HEK293 (cell line): Measurements from ENCODE around the gene S100PBP.

Experiments used
- CTCF ChIA-PET: fragments of 350-600 bp; formaldehyde crosslinking; extraction: SDS; loops from one replicate; lab custom pipeline; 2021; ENCODE audit warnings: antibody characterized with exemption; lab: Yijun Ruan, JAX
- POLR2A ChIA-PET: fragments of 300-600 bp; formaldehyde crosslinking; extraction: SDS; loops from one replicate; lab custom pipeline; 2020; ENCODE audit warnings: antibody characterized with exemption, inconsistent platforms; lab: Yijun Ruan, JAX
- H3K27ac ChIP-seq: fragments of 200-500 bp; sonication (Bioruptor generic); 2 replicates; pipeline ENCODE4 v1.5.1; 2014; ENCODE audit warnings: low read depth, low read length, control low read depth, inconsistent platforms; ENCODE audit errors: extremely low read depth
- H3K36me3 ChIP-seq, 2 experiments: fragments of 200-500 bp in 1 of 2; sonication (Bioruptor generic) in 1 of 2; 1 replicate in 1 of 2; 2 replicates in 1 of 2; pipeline ENCODE4 v1.5.1; 2014 to 2017; ENCODE audit warnings: inconsistent platforms in 2 of 2, low read length in 2 of 2; ENCODE audit not compliant: control insufficient read depth in 2 of 2, insufficient read depth in 1 of 2
- H3K4me1 ChIP-seq: fragments of 200-500 bp; sonication (Bioruptor generic); 2 replicates; pipeline ENCODE4 v1.5.1; 2014; ENCODE audit warnings: mild to moderate bottlenecking, low read length, inconsistent platforms; ENCODE audit not compliant: control insufficient read depth, insufficient read depth
- H3K4me3 ChIP-seq: 2 replicates; pipeline ENCODE4 v1.5.1; 2011; ENCODE audit warnings: low read depth, mild to moderate bottlenecking, control low read depth, low read length, moderate library complexity
- H3K9me3 ChIP-seq: fragments of 200-500 bp; sonication (Bioruptor generic); 2 replicates; pipeline ENCODE4 v1.5.1; 2014; ENCODE audit warnings: low read depth, low read length, inconsistent platforms; ENCODE audit not compliant: control insufficient read depth, insufficient read depth
- GFI1B ChIP-seq: fragments of 450-650 bp; formaldehyde crosslinking; IDR thresholded peaks from 2 replicates; pipeline ENCODE4 v1.5.1; 2016; ENCODE audit warnings: missing biosample characterization, missing genetic modification characterization
- HOXD13 ChIP-seq: sonication (generic); formaldehyde crosslinking; IDR thresholded peaks from 2 replicates; pipeline ENCODE4 v1.8.0; 2022; ENCODE audit warnings: missing genetic modification reagents, borderline replicate concordance
- KLF7 ChIP-seq: fragments of 450-650 bp; formaldehyde crosslinking; IDR thresholded peaks from 2 replicates; pipeline ENCODE4 v1.5.1; 2016; ENCODE audit warnings: missing biosample characterization, missing genetic modification characterization, borderline replicate concordance
- SCRT2 ChIP-seq: fragments of 450-650 bp; formaldehyde crosslinking; IDR thresholded peaks from 2 replicates; pipeline ENCODE4 v1.5.1; 2016; ENCODE audit warnings: missing biosample characterization, missing genetic modification characterization
- ZFP3 ChIP-seq: fragments of 450-650 bp; formaldehyde crosslinking; IDR thresholded peaks from 2 replicates; pipeline ENCODE4 v1.5.1; 2016; ENCODE audit warnings: low read depth, missing biosample characterization, missing genetic modification characterization
- ZFP69B ChIP-seq: fragments of 450-650 bp; formaldehyde crosslinking; IDR thresholded peaks from 2 replicates; pipeline ENCODE4 v1.5.1; 2016; ENCODE audit warnings: missing biosample characterization, missing genetic modification characterization
- ZIC2 ChIP-seq: fragments of 450-650 bp; formaldehyde crosslinking; IDR thresholded peaks from 2 replicates; pipeline ENCODE4 v1.5.1; 2016; ENCODE audit warnings: missing biosample characterization, missing genetic modification characterization
- ZNF155 ChIP-seq: fragments of 450-650 bp; formaldehyde crosslinking; IDR thresholded peaks from 2 replicates; pipeline ENCODE4 v1.5.1; 2016; ENCODE audit warnings: missing biosample characterization, missing genetic modification characterization
- ZNF335 ChIP-seq: fragments of 450-650 bp; formaldehyde crosslinking; conservative IDR thresholded peaks from 2 replicates; pipeline ENCODE4 v1.5.1; 2016; ENCODE audit warnings: missing biosample characterization, missing genetic modification characterization
- ZNF394 ChIP-seq: fragments of 450-650 bp; formaldehyde crosslinking; IDR thresholded peaks from 2 replicates; pipeline ENCODE4 v1.5.1; 2016; ENCODE audit warnings: missing biosample characterization, missing genetic modification characterization, mild to moderate bottlenecking, moderate library complexity, borderline replicate concordance
- ZNF791 ChIP-seq: fragments of 450-650 bp; formaldehyde crosslinking; IDR thresholded peaks from 2 replicates; pipeline ENCODE4 v1.5.1; 2016; ENCODE audit warnings: missing biosample characterization, missing genetic modification characterization
- ZNF837 ChIP-seq: fragments of 450-650 bp; formaldehyde crosslinking; IDR thresholded peaks from 2 replicates; pipeline ENCODE4 v1.5.1; 2016; ENCODE audit warnings: missing biosample characterization, missing genetic modification characterization
- TF ChIP-seq, protein P1 (sequence below): fragments of 450-650 bp; formaldehyde crosslinking; IDR thresholded peaks from 2 replicates; pipeline ENCODE4 v1.5.1; 2016; ENCODE audit warnings: missing biosample characterization, missing genetic modification characterization
- TF ChIP-seq, protein P2 (sequence below): fragments of 450-650 bp; formaldehyde crosslinking; IDR thresholded peaks from 2 replicates; pipeline ENCODE4 v1.5.0; 2017; ENCODE audit warnings: missing biosample characterization, missing genetic modification characterization, borderline replicate concordance

The S100PBP gene

DNA sequence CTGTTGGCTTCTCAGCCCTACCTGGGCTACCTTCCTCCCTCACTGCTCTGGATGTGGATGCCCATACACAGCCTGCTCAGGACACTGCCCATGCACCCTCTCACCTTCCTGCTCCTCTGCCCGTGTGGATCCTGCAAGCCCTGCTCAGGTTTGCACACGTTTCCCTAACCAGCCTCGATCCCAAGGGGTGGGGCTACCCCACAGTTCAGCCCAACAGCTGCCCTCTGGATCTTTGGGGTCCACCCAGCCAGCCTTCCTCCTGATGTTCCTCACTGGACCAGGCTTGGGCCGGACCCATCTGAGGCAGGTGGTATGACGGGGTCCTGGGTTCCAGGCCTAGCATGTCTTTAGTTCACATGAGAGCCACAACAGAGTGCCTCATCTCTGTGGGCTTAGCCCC is 79.0 kb downstream of the S100PBP start:
- no peaks in the 10 kb centered on the region for H3K9me3 ChIP-seq
- TF ChIP-seq KLF7 (tag by site-specific recombination), result no peak
- TF ChIP-seq, all 188 proteins: peak for 0
- no peaks in the 10 kb centered on the region for H3K4me1 ChIP-seq
- H3K27ac ChIP-seq, result no peak overlapping the region
- H3K36me3 ChIP-seq, result no peaks in the 10 kb centered on the region
- ChIA-PET POLR2A (interaction anchor here (0.5 to 1.5 kb wide), 2 partner anchors 10 to 161 kb away, joined by 3 read pairs; partner anchors contain the start of gene HPCA), CTCF (interaction anchor here (1.2 kb wide), 2 partner anchors 10 to 50 kb away, joined by 3 read pairs; partner anchors contain the start of gene HPCA)
- H3K4me3 ChIP-seq, result no peak overlapping the region

DNA sequence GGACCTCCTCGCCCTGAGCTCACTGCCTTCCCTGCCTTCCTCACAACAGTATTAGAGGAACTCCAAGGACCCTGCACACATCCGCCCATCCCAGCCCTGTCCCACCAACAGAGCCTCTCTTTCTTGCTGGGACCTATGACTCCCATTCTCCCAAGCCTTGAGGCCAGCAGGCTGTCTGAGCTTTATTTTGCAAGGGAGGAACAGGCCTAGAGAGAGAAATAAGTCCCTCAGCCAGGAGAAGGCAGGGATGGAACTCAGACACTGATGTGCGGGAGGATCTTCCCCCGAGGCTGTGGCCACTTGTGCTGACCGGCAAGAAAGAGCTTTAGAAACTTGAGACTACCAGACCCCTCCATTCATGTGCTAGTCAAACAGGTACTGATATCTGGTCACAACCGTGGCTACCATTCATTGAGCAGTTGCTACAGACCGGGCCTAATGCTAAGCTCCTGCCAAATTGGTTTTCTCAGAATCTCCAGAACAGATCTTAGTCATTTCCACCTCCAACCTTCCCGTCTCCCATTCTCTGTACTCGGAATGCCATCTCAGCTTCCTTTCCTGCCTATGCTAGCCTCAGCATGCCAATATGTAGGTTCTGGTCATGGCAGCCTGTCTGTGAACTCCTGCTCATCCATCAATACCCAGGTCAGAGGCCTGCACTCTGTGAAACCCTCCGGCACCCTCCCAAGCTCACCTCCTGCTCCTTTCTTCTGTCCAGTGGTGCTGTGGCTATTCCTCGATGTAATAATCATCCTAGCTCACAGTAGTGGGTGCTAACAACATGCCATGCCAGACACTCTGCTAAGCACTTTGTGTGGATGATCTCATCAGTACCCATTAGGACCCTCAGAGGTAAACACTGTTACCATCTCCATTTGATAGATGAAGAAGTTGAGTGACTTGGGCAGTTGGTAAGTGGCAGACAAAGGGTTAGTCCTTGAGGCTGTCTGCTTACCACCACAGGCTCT is 79.9 kb downstream of the S100PBP start:
- Histone ChIP-seq H3K36me3 (no peaks in the 10 kb centered on the region), H3K27ac (no peak overlapping the region), H3K9me3 (no peaks in the 10 kb centered on the region), H3K4me3 (no peak overlapping the region), H3K4me1 (no peaks in the 10 kb centered on the region)
- ChIA-PET CTCF (interaction anchor here (0.6 to 2.3 kb wide), 5 partner anchors 7 to 49 kb away, joined by 3 to 6 read pairs (median 3); partner anchors contain the start of gene HPCA), POLR2A (interaction anchor here (1.5 kb wide), 1 partner anchor 11 kb away, joined by 3 read pairs; the partner anchor contains the start of gene HPCA)
- 0 out of 2 replicates have a peak, but pooled peaks have one; percentile 39 for TF ChIP-seq ZNF335 (tag by site-specific recombination)
- no peak for TF ChIP-seq ZNF837 (tag by site-specific recombination)
- peak; percentile 84; the same call in 1 of the 2 replicates for TF ChIP-seq ZFP3 (tag by site-specific recombination)
- TF ChIP-seq ZFP69B (tag by site-specific recombination), result no peak
- TF ChIP-seq ZNF394 (tag by site-specific recombination), result no peak
- no peak for TF ChIP-seq GFI1B (tag by site-specific recombination)
- no peak for TF ChIP-seq HOXD13 (CRISPR knock-in tag)
- TF ChIP-seq, protein P1, sequence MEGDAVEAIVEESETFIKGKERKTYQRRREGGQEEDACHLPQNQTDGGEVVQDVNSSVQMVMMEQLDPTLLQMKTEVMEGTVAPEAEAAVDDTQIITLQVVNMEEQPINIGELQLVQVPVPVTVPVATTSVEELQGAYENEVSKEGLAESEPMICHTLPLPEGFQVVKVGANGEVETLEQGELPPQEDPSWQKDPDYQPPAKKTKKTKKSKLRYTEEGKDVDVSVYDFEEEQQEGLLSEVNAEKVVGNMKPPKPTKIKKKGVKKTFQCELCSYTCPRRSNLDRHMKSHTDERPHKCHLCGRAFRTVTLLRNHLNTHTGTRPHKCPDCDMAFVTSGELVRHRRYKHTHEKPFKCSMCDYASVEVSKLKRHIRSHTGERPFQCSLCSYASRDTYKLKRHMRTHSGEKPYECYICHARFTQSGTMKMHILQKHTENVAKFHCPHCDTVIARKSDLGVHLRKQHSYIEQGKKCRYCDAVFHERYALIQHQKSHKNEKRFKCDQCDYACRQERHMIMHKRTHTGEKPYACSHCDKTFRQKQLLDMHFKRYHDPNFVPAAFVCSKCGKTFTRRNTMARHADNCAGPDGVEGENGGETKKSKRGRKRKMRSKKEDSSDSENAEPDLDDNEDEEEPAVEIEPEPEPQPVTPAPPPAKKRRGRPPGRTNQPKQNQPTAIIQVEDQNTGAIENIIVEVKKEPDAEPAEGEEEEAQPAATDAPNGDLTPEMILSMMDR (tag by site-specific recombination), result no peak
- TF ChIP-seq ZNF791 (tag by site-specific recombination), result no peak
- peak; percentile 68 for TF ChIP-seq ZIC2 (tag by site-specific recombination)
- TF ChIP-seq, protein P2, sequence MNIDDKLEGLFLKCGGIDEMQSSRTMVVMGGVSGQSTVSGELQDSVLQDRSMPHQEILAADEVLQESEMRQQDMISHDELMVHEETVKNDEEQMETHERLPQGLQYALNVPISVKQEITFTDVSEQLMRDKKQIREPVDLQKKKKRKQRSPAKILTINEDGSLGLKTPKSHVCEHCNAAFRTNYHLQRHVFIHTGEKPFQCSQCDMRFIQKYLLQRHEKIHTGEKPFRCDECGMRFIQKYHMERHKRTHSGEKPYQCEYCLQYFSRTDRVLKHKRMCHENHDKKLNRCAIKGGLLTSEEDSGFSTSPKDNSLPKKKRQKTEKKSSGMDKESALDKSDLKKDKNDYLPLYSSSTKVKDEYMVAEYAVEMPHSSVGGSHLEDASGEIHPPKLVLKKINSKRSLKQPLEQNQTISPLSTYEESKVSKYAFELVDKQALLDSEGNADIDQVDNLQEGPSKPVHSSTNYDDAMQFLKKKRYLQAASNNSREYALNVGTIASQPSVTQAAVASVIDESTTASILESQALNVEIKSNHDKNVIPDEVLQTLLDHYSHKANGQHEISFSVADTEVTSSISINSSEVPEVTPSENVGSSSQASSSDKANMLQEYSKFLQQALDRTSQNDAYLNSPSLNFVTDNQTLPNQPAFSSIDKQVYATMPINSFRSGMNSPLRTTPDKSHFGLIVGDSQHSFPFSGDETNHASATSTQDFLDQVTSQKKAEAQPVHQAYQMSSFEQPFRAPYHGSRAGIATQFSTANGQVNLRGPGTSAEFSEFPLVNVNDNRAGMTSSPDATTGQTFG (tag by site-specific recombination), result no peak

DNA sequence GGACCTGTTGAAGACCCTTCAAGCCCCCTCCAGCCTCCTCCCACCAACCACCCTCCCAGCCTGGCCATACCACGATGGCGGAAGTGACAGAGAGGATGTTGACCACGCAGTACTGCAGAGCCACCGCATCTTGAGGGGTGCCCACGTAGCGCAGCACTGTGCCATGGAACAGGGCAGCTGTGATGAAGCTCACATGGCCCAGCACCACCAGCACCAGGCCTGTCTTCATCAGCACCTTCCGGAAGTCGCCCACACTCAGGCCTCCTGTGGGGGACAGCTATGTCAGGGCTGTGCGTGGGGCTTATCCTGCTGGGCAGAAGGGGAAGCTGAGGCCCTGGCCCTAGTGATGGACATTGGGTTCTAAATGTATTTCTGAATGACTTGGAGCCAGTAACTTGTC is 80.6 kb downstream of the S100PBP start:
- ChIA-PET CTCF (interaction anchor here (0.6 to 2.3 kb wide), 6 partner anchors 8 to 109 kb away, joined by 3 to 6 read pairs (median 4); partner anchors contain the start of gene HPCA), POLR2A (no interaction called here)
- H3K4me3 ChIP-seq, result no peak overlapping the region
- H3K27ac ChIP-seq, result no peak overlapping the region
- no peaks in the 10 kb centered on the region for H3K9me3 ChIP-seq
- H3K36me3 ChIP-seq, result no peaks in the 10 kb centered on the region
- no peaks in the 10 kb centered on the region for H3K4me1 ChIP-seq
- TF ChIP-seq ZNF155 (no peak), SCRT2 (0 out of 2 replicates have a peak, but pooled peaks have one; percentile 43)
- TF ChIP-seq, all 188 proteins: peak for 1
